GM21737 (cell line): ENCODE measurements around the gene JAM3.
"Not testable (repeated sequence)": the region's sequence is repeated elsewhere in the genome, so short reads cannot be mapped to it uniquely, and the experiment has no call there.

ENCODE experiments used
- ATAC-seq: cut with Tn5 transposase; IDR thresholded peaks from one replicate; pipeline ENCODE4 v1.9.1; 2021; ENCODE audit warnings: mild to moderate bottlenecking, moderate library complexity; ENCODE audit not compliant: unreplicated experiment

Gene JAM3

DNA sequence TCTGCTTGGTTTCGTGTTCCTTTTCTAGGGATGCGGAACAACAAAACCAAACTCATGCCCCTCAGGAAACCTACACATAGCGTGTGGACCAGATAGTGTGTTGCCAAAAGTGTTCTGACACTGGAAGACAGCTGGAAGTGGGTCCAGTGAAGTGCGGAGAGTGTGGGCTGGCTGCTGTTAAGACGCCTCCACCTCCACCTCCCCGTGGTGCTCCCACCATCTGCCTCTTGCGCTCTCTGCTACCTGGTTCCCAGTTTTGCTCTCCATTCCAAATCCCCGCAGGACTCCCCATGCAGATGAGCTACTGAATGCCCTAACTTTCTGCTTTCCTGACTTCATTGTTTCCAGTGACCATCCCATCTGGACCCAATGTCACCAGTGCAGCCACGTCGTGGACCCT lies 103.1 kb downstream of the JAM3 start:
- ATAC-seq: no peak

DNA sequence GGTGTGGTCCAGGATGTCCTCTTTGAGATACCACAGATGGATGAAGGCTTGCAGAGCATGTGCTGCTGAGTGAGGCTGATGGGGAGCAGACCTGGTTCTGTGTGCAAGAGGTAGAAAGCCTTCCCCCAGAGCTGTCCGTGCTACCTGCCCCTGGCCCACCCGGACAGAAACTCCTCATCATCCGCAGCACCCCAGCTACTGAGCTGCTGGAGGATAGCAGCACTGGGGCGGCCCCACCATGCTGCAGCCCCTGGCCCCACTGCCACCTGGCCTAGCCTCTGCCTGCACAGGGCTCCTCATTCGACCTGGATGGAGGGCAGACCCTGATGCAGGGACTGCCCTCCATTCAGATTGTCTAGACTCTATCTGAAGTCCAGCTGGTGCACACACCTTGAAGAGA lies 104.4 kb downstream of the JAM3 start:
- no peak for ATAC-seq

DNA sequence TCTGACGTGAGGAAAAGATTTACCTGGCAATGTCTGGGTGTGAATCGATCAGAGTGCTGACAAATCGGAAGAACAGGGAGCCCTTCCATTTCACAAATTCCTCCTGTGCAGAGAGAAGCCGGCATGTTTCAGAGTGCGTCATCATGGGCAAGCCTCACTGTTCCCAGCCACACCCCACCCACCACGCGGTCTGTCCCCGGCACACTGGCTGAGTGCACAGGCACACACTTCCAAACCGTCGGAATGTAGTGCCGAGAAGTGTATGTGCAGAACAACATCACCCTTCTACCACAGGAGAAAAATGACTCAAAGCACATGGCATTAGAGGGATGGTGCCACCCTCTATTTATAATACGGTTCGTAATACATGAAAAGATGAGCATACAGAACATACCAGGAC lies 107.4 kb downstream of the JAM3 start:
- no peak for ATAC-seq

DNA sequence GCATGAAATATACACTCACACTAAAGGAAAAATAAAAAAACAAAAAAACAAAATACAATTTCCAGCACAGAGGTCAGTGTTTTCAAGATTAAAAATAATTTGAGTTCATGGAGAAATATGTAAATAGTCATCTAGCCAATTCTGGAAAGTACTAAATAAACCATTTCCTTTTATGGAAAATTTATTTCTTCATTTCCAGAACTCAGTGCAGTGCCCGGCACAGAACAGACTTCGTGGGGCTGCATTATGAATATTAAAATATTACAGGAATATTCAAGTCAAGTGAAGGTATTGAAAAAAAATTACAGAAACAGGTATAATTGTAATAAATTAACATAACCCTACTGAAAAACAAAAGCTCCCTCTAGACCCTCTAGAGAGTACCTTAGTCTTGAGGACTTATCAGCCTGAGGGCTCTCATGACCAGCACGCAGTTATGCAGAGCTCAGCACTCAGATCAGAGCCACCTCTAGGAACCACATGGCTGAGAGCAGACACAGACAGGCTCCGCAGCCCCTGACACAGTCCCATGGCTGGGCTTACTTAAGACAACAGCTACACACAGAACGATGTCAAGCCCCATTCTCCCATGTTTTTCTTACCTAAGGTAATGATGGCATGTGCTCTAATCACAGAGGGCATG lies 109.3 kb downstream of the JAM3 start:
- no peak for ATAC-seq

DNA sequence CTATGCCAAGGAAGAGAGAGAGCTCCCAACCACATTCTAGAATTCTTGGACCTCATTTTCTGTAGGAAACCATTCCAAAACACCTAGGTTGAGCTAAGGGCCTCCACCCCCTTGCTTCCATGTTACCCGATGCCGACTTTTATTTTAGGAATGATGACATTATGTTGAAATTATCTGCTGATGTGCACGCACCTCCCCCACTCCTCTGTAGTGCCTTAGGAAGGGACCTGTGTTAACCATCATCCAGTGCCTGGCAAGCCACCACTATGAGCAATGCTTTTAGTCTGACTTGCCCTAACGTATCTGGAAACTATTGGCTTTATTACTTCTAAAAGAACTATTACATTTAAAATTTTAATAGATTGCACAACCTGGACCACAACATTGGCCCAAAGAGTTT lies 112.8 kb downstream of the JAM3 start:
- ATAC-seq: no peak

DNA sequence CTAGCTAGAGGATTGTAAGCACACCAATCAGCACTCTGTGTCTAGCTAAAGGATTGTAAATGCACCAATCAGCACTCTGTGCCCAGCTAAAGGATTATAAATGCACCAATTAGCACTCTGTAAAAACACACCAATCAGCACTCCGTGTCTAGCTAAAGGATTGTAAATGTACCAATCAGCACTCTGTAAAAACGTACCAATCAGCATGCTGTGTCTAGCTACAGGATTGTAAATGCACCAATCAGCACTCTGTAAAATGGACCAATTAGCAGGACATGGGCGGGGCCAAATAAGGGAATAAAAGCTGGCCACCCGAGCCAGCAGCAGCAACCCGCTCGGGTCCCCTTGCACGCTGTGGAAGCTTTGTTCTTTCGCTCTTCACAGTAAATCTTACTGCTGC lies 119.2 kb downstream of the JAM3 start:
- ATAC-seq: not testable (repeated sequence)

DNA sequence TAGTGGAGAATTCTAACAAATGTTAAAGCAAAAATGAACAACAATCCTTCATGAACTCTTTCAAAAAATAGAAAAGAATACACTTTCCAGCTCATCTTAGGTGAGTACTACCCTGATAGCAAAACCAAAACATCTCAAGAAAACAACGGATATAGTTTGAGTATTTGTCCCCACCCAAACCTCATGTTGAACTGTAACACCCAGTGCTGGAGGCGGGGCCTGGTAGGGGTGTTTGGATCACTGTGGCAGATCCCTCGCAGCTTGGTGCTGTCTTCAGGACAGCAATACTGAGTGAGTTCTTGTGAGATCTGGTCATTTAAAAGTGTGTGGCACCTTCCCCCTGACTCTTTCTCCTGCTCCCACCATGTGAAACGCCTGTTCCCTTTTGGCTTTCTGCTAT lies 127.9 kb downstream of the JAM3 start:
- ATAC-seq: no peak

DNA sequence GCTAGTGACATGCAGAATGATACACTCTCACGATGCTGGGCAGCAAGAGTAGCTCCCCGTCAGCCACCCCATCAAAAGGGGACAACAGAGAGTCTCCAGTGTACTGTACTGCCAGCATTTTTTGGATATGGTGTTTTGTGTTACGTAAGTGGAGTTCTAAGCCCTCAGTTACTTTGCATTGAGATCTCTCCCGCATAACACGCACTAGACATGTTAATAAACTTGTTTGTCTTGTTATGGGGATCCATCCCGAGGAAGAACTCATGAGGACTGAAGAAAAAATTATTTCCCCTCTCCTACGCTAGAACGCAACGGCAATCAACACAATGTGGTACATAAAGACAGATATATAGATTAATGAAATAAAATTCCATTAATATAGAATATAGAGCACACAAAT lies 130.7 kb downstream of the JAM3 start:
- no peak for ATAC-seq

DNA sequence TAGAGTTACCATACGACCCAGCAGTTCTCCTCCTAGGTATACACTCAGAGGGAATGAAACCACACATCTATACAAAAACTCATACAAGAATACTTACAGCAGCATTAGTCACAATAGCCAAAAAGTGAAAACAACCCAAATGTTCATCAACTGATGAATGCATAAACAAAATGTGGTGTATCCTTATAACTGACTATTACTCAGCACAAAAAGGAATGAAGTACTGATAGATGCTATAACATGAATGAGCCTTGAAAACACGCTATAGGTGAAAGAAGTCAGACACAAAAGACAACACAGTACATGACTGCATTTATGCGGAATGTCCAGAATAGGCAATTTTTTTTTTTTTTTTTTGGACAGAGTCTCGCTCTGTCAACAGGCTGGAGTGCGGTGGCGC lies 131.8 kb downstream of the JAM3 start:
- ATAC-seq: no peak
